Esophagus squamous epithelium (tissue), 5 donors: Measurements from ENCODE around the gene HORMAD2. TPM values are rescaled to one million over a fixed set of nuclear protein-coding genes. Genes with fewer than 3 reads are reported as not detected.

Experiments used
- DNase-seq: peaks from one replicate; lab custom pipeline; 2025; lab: John Stamatoyannopoulos, UW
- H3K27ac ChIP-seq, 4 donors: fragments of 200-600 bp; sonication (generic); one replicate each; pipeline ENCODE4 v1.5.1; 2016 to 2019; ENCODE audit warnings: mild to moderate bottlenecking in 1 of 4
- H3K27me3 ChIP-seq, 4 donors: fragments of 200-600 bp; sonication (generic); 1 replicate in 3 of 4; 2 replicates in 1 of 4; pipeline versions ENCODE4 v1.5.1 to v1.6.0; 2017 to 2021; ENCODE audit warnings: antibody characterized with exemption in 1 of 4
- H3K36me3 ChIP-seq, 3 donors: fragments of 200-600 bp; sonication (generic); one replicate each; pipeline ENCODE4 v1.5.1; 2016 to 2019
- H3K4me1 ChIP-seq, 3 donors: fragments of 200-600 bp; sonication (generic); one replicate each; pipeline ENCODE4 v1.5.1; 2017 to 2019
- H3K4me3 ChIP-seq, 4 donors: fragments of 200-600 bp; sonication (generic); 1 replicate in 3 of 4; 2 replicates in 1 of 4; pipeline ENCODE4 v1.5.1; 2016 to 2019; ENCODE audit warnings: mild to moderate bottlenecking in 2 of 4, moderate library complexity in 1 of 4
- H3K9me3 ChIP-seq, 3 donors: fragments of 200-600 bp; sonication (generic); one replicate each; pipeline ENCODE4 v1.5.1; 2016 to 2019
- POLR2A ChIP-seq, 4 donors: fragments of 450-650 bp; IDR thresholded peaks; one replicate each; pipeline ENCODE4 v1.6.1; 2017; ENCODE audit warnings: antibody characterized with exemption in 4 of 4, mild to moderate bottlenecking in 4 of 4, moderate library complexity in 3 of 4
- WGBS, 2 donors: methylation state at CpG; one replicate each; pipeline ENCODE4 v1.1.5; 2018; 5-methylcytosine and 5-hydroxymethylcytosine counted together
- intact Hi-C: fragments of 100-400 bp; cut with DNase I; formaldehyde crosslinking; loops from one replicate; pipeline ENCODE4 v1.15.0; 2022
- total RNA-seq, 4 donors: library from RNA; depleted of rRNA; stranded (reverse); fragments of >200 nt; gene quantifications; one replicate each; pipeline ENCODE4 v1.1.0, GENCODE V29; 2016
- TF ChIP-seq, protein P1 (sequence below), 6 experiments: fragments of 450-650 bp in 4 of 6; fragments of 200-600 bp in 2 of 6; sonication (generic) in 2 of 6; IDR thresholded peaks; one replicate each; pipeline ENCODE4 v1.5.1; 2016 to 2019; ENCODE audit warnings: antibody characterized with exemption in 6 of 6, mild to moderate bottlenecking in 4 of 6, moderate library complexity in 4 of 6
- donor health status: DM: yes; HTN: yes; CAD: no.

The HORMAD2 gene
- total RNA-seq, 4 donors from 2014 or later: not detected

DNA sequence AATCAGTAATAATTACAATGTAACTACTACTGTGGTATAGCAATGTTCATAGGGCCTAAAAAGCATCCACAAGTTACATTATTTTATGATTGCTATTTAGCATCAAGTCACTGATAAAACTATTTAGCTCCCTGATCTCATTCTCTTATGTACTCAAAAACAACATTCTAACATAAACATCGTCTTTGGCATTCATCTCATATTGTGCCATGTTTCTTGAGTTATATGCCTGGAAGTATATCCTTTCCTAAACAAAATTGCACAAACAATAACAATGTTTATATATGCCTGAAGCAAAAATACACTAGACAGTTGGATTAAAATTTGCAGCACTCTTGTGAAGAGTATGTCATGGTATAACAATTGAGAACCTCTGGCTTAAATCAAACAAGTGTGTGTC is 34.1 kb downstream of the HORMAD2 start:
- TF ChIP-seq POLR2A (IDR thresholded peaks at IDR 0.05): no peak
- TF ChIP-seq, protein P1, sequence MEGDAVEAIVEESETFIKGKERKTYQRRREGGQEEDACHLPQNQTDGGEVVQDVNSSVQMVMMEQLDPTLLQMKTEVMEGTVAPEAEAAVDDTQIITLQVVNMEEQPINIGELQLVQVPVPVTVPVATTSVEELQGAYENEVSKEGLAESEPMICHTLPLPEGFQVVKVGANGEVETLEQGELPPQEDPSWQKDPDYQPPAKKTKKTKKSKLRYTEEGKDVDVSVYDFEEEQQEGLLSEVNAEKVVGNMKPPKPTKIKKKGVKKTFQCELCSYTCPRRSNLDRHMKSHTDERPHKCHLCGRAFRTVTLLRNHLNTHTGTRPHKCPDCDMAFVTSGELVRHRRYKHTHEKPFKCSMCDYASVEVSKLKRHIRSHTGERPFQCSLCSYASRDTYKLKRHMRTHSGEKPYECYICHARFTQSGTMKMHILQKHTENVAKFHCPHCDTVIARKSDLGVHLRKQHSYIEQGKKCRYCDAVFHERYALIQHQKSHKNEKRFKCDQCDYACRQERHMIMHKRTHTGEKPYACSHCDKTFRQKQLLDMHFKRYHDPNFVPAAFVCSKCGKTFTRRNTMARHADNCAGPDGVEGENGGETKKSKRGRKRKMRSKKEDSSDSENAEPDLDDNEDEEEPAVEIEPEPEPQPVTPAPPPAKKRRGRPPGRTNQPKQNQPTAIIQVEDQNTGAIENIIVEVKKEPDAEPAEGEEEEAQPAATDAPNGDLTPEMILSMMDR (IDR thresholded peaks at IDR 0.05): no peak
- H3K9me3 ChIP-seq: no peaks in the 10 kb centered on the region
- intact Hi-C loops: loop anchor here (5.0 kb wide), 1 partner anchor 138 kb away; no protein-coding TSS in a partner anchor
- H3K4me1 ChIP-seq: no peaks in the 10 kb centered on the region
- no peaks in the 10 kb centered on the region for H3K27me3 ChIP-seq
- H3K4me3 ChIP-seq: no peak overlapping the region
- WGBS, 2 donors: 79 to 81% methylated on average over 1 of the region's 1 CpG
- no peak overlapping the region for H3K27ac ChIP-seq
- no peak for DNase-seq
- H3K36me3 ChIP-seq: no peaks in the 10 kb centered on the region

- H3K9me3 ChIP-seq: no peaks in the 10 kb centered on the region
- H3K36me3 ChIP-seq: no peaks in the 10 kb centered on the region
- TF ChIP-seq, protein P1 (IDR thresholded peaks at IDR 0.05): no peak
- no peak for TF ChIP-seq POLR2A (IDR thresholded peaks at IDR 0.05)
- no peak for DNase-seq
- WGBS, 2 donors: 86 to 96% methylated on average over 2 of the region's 2 CpGs
- no peak overlapping the region for H3K4me3 ChIP-seq
- no peak overlapping the region for H3K27ac ChIP-seq
- intact Hi-C loops: no loop called here
- no peaks in the 10 kb centered on the region for H3K27me3 ChIP-seq
- H3K4me1 ChIP-seq: no peaks in the 10 kb centered on the region
These were observed 35.4 kb downstream of the HORMAD2 start for GRCh38 chr22:30115705-30116104.

- H3K27me3 ChIP-seq: no peaks in the 10 kb centered on the region
- no peaks in the 10 kb centered on the region for H3K4me1 ChIP-seq
- no peak for DNase-seq
- no peaks in the 10 kb centered on the region for H3K36me3 ChIP-seq
- 59 to 64% methylated on average over 1 of the region's 1 CpG for WGBS, 2 donors
- H3K9me3 ChIP-seq: no peaks in the 10 kb centered on the region
- no peak overlapping the region for H3K4me3 ChIP-seq
- no peak overlapping the region for H3K27ac ChIP-seq
- intact Hi-C loops: no loop called here
- TF ChIP-seq, protein P1 (IDR thresholded peaks at IDR 0.05): no peak
- no peak for TF ChIP-seq POLR2A (IDR thresholded peaks at IDR 0.05)
These were observed 36.3 kb downstream of the HORMAD2 start for GRCh38 chr22:30116362-30117117.

DNA sequence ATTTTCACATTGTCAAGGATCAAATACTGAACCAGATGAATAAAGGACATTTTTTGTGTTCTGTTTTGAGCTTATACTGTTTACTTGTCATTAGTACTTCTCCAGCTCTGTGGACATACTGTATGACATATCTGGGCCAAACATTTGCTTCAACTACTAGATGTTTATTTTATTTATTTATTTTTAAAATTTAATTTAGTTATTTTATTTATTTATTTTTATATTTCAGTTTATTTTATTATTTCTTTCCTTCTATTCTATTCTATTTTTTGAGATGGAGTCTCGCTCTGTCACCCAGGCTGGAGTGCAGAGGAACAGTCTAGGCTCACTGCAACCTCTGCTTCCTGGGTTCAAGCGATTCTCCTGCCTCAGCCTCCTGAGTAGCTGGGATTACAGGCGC is 37.0 kb downstream of the HORMAD2 start:
- Histone ChIP-seq H3K4me3 (no peak overlapping the region), H3K4me1 (no peaks in the 10 kb centered on the region), H3K27me3 (no peaks in the 10 kb centered on the region), H3K27ac (no peak overlapping the region), H3K36me3 (no peaks in the 10 kb centered on the region), H3K9me3 (no peaks in the 10 kb centered on the region)
- no peak for DNase-seq
- WGBS, 2 donors: 93 to 100% methylated on average over 3 of the region's 3 CpGs
- intact Hi-C loops: no loop called here
- TF ChIP-seq, protein P1 (IDR thresholded peaks at IDR 0.05): no peak
- TF ChIP-seq POLR2A (IDR thresholded peaks at IDR 0.05): no peak

GRCh38 chr22:30118291-30118690 is 38.0 kb downstream of the HORMAD2 start:
- no peaks in the 10 kb centered on the region for H3K9me3 ChIP-seq
- intact Hi-C loops: no loop called here
- WGBS, 2 donors: 89 to 98% methylated on average over 2 of the region's 2 CpGs
- no peak for DNase-seq
- no peak overlapping the region for H3K27ac ChIP-seq
- no peak overlapping the region for H3K4me3 ChIP-seq
- H3K4me1 ChIP-seq: no peaks in the 10 kb centered on the region
- no peaks in the 10 kb centered on the region for H3K27me3 ChIP-seq
- TF ChIP-seq POLR2A (IDR thresholded peaks at IDR 0.05): no peak
- TF ChIP-seq, protein P1 (IDR thresholded peaks at IDR 0.05): no peak
- H3K36me3 ChIP-seq: no peaks in the 10 kb centered on the region
